Measurements from ENCODE around the gene RANBP3L.
A peak's percentile ranks its signal among the peaks of the same experiment; 100 is the strongest.

RANBP3L gene

GRCh38 chr5:36232533-36232932, 69.2 kb downstream of the RANBP3L start:
- WGBS (ENCODE audit: extremely low coverage, insufficient coverage, low lambda C conversion rate), result 100% methylated on average over 1 of the region's 3 CpGs
- H3K4me2 ChIP-seq (ENCODE audit: low read length), result no peak overlapping the region
- no peak overlapping the region for H3K4me3 ChIP-seq (ENCODE audit: low read length)
- H3K18ac ChIP-seq (ENCODE audit: low read length), result no peak overlapping the region
- no peaks in the 10 kb centered on the region for H3K79me1 ChIP-seq (ENCODE audit: low read length)
- H3K23ac ChIP-seq (ENCODE audit: low read length), result no peak overlapping the region
- H3K4me1 ChIP-seq (ENCODE audit: control insufficient read depth, low read depth, low read length), result no peaks in the 10 kb centered on the region
- no peak overlapping the region for H4K8ac ChIP-seq (ENCODE audit: low read depth, low read length)
- no peak overlapping the region for H2BK5ac ChIP-seq (ENCODE audit: low read length)
- no peak overlapping the region for H3K9ac ChIP-seq (ENCODE audit: low read length)
- H4K5ac ChIP-seq (ENCODE audit: low read length), result no peak overlapping the region
- H3K4ac ChIP-seq (ENCODE audit: low read depth, low read length), result no peak overlapping the region
- no peak overlapping the region for H2BK120ac ChIP-seq (ENCODE audit: low read depth, low read length)
- H3K27ac ChIP-seq (ENCODE audit: low read depth, low read length), result no peak overlapping the region
- peak; percentile 25 for DNase-seq
- no peak overlapping the region for H3K56ac ChIP-seq (ENCODE audit: low read length)
- H3K36me3 ChIP-seq (ENCODE audit: control insufficient read depth, insufficient read depth, low read length), result no peaks in the 10 kb centered on the region
- H3K79me2 ChIP-seq (ENCODE audit: control insufficient read depth, insufficient read depth, low read length), result no peaks in the 10 kb centered on the region
- H3K27me3 ChIP-seq (ENCODE audit: insufficient read depth, low read length, poor library complexity), result no peaks in the 10 kb centered on the region
- H2AK5ac ChIP-seq (ENCODE audit: low read length), result no peak overlapping the region
- no peak overlapping the region for H2BK15ac ChIP-seq (replicated peaks; ENCODE audit: low read depth)

DNA sequence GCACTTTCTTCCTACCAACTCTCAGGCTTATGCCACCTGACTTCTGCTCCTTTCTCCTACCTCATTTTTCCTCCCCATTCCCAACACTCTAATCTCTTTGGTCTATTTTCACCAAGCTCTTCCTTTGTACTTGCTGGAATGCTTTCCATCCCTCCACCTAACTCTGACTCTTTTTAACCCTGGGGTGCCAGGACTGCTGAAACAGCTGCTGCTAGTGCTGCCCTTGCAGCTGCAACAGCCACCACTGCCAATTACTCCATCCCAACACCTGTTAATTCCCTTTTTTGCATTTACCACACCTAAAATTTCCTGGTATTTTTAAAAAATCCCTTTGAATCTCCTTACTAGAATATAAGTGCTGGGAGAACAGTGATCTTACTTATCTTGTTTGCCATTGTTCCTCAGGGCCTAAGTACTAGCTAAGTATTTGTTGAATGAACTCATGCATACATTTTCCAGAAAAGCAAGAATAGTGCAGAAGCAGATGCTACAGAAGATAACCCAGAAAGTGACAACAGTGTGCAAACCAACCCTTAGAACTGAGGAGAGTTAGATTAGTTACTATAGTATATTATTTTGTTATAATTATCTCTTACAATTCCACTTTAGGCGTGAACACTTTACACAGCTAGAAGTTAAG, 71.4 kb downstream of the RANBP3L start:
- Histone ChIP-seq H3K79me2 (ENCODE audit: control insufficient read depth, insufficient read depth, low read length) (no peaks in the 10 kb centered on the region), H2BK5ac (ENCODE audit: low read length) (no peak overlapping the region), H3K4me2 (ENCODE audit: low read length) (no peak overlapping the region), H3K36me3 (ENCODE audit: control insufficient read depth, insufficient read depth, low read length) (no peaks in the 10 kb centered on the region), H4K8ac (ENCODE audit: low read depth, low read length) (no peak overlapping the region), H2BK15ac (replicated peaks; ENCODE audit: low read depth) (no peak overlapping the region), H2BK120ac (ENCODE audit: low read depth, low read length) (no peak overlapping the region), H3K27ac (ENCODE audit: low read depth, low read length) (no peak overlapping the region), H3K4me3 (ENCODE audit: low read length) (no peak overlapping the region), H3K23ac (ENCODE audit: low read length) (no peak overlapping the region), H3K18ac (ENCODE audit: low read length) (no peak overlapping the region), H3K79me1 (ENCODE audit: low read length) (no peaks in the 10 kb centered on the region), H2AK5ac (ENCODE audit: low read length) (no peak overlapping the region), H3K4me1 (ENCODE audit: control insufficient read depth, low read depth, low read length) (no peaks in the 10 kb centered on the region), H4K5ac (ENCODE audit: low read length) (no peak overlapping the region), H3K9ac (ENCODE audit: low read length) (no peak overlapping the region), H3K56ac (ENCODE audit: low read length) (no peak overlapping the region), H3K4ac (ENCODE audit: low read depth, low read length) (no peak overlapping the region), H3K27me3 (ENCODE audit: insufficient read depth, low read length, poor library complexity) (no peaks in the 10 kb centered on the region)
- no CpG with 5 or more reads among the region's 1 CpG for WGBS (ENCODE audit: extremely low coverage, insufficient coverage, low lambda C conversion rate)
- no peak for DNase-seq

DNA sequence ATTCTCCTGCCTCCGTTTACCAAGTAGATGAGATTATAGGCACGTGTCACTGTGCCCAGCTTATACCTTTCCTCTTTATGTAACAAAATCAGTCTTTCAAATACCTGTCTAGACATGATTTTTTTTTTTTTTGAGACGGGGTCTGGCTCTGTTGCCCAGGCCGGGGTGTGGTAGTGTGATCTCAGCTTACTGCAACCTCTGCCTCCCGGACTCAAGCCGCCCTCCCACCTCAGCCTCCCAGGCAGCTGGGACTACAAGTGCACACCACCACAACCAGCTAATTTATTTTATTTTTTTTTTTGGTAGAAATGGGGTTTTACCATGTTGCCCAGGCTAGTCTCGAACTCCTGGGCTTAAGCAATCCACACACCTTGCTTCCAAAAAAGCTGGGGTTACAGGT, 73.2 kb downstream of the RANBP3L start:
- no peak overlapping the region for H3K4me3 ChIP-seq (ENCODE audit: low read length)
- H3K56ac ChIP-seq (ENCODE audit: low read length), result no peak overlapping the region
- H3K79me2 ChIP-seq (ENCODE audit: control insufficient read depth, insufficient read depth, low read length), result no peaks in the 10 kb centered on the region
- no peak overlapping the region for H3K4me2 ChIP-seq (ENCODE audit: low read length)
- no peak overlapping the region for H2BK120ac ChIP-seq (ENCODE audit: low read depth, low read length)
- H4K5ac ChIP-seq (ENCODE audit: low read length), result no peak overlapping the region
- H2AK5ac ChIP-seq (ENCODE audit: low read length), result no peak overlapping the region
- H3K27me3 ChIP-seq (ENCODE audit: insufficient read depth, low read length, poor library complexity), result no peaks in the 10 kb centered on the region
- no peak overlapping the region for H3K27ac ChIP-seq (ENCODE audit: low read depth, low read length)
- H3K36me3 ChIP-seq (ENCODE audit: control insufficient read depth, insufficient read depth, low read length), result no peaks in the 10 kb centered on the region
- no peak overlapping the region for H3K23ac ChIP-seq (ENCODE audit: low read length)
- no CpG with 5 or more reads among the region's 7 CpGs for WGBS (ENCODE audit: extremely low coverage, insufficient coverage, low lambda C conversion rate)
- H3K9ac ChIP-seq (ENCODE audit: low read length), result no peak overlapping the region
- no peaks in the 10 kb centered on the region for H3K79me1 ChIP-seq (ENCODE audit: low read length)
- no peak overlapping the region for H2BK15ac ChIP-seq (replicated peaks; ENCODE audit: low read depth)
- no peak overlapping the region for H3K18ac ChIP-seq (ENCODE audit: low read length)
- no peak for DNase-seq
- no peak overlapping the region for H3K4ac ChIP-seq (ENCODE audit: low read depth, low read length)
- H3K4me1 ChIP-seq (ENCODE audit: control insufficient read depth, low read depth, low read length), result no peaks in the 10 kb centered on the region
- no peak overlapping the region for H2BK5ac ChIP-seq (ENCODE audit: low read length)
- H4K8ac ChIP-seq (ENCODE audit: low read depth, low read length), result no peak overlapping the region

DNA sequence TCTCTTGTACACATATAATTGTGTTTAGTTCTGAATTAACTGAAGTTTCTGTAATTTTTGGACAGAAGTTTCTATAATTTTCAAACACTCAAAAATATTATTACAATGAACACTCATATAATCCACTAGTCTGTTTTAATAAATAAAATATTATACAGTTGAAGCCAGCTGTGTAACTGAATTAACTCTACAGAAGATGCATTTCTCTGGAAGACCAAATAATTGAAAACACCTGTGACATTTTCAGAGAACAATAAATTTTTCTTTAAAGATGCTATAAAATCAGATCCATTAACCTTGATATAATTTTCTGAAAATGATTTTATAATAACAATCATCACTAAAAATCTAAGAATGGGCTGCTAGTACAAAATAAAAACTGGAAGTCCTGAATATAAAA, 74.7 kb downstream of the RANBP3L start:
- H3K27ac ChIP-seq (ENCODE audit: low read depth, low read length), result no peak overlapping the region

GRCh38 chr5:36222620-36223019, 79.1 kb downstream of the RANBP3L start:
- H3K4ac ChIP-seq (ENCODE audit: low read depth, low read length), result no peak overlapping the region
- H3K27me3 ChIP-seq (ENCODE audit: insufficient read depth, low read length, poor library complexity), result no peaks in the 10 kb centered on the region
- no peak overlapping the region for H2BK15ac ChIP-seq (replicated peaks; ENCODE audit: low read depth)
- no peaks in the 10 kb centered on the region for H3K79me1 ChIP-seq (ENCODE audit: low read length)
- H4K8ac ChIP-seq (ENCODE audit: low read depth, low read length), result no peak overlapping the region
- no peak overlapping the region for H3K56ac ChIP-seq (ENCODE audit: low read length)
- no peaks in the 10 kb centered on the region for H3K79me2 ChIP-seq (ENCODE audit: control insufficient read depth, insufficient read depth, low read length)
- no peaks in the 10 kb centered on the region for H3K4me1 ChIP-seq (ENCODE audit: control insufficient read depth, low read depth, low read length)
- no peak overlapping the region for H3K4me2 ChIP-seq (ENCODE audit: low read length)
- WGBS (ENCODE audit: extremely low coverage, insufficient coverage, low lambda C conversion rate), result no CpG with 5 or more reads among the region's 1 CpG
- no peak overlapping the region for H2AK5ac ChIP-seq (ENCODE audit: low read length)
- no peak for DNase-seq
- no peak overlapping the region for H3K9ac ChIP-seq (ENCODE audit: low read length)
- no peak overlapping the region for H3K18ac ChIP-seq (ENCODE audit: low read length)
- no peak overlapping the region for H4K5ac ChIP-seq (ENCODE audit: low read length)
- no peaks in the 10 kb centered on the region for H3K36me3 ChIP-seq (ENCODE audit: control insufficient read depth, insufficient read depth, low read length)
- H3K27ac ChIP-seq (ENCODE audit: low read depth, low read length), result no peak overlapping the region
- no peak overlapping the region for H2BK120ac ChIP-seq (ENCODE audit: low read depth, low read length)
- H2BK5ac ChIP-seq (ENCODE audit: low read length), result no peak overlapping the region
- H3K23ac ChIP-seq (ENCODE audit: low read length), result no peak overlapping the region
- no peak overlapping the region for H3K4me3 ChIP-seq (ENCODE audit: low read length)

More for the DNA sequence above, 74.7 kb downstream of the RANBP3L start:
- Histone ChIP-seq H3K4ac (ENCODE audit: low read depth, low read length) (no peak overlapping the region), H3K18ac (ENCODE audit: low read length) (no peak overlapping the region), H4K5ac (ENCODE audit: low read length) (no peak overlapping the region), H3K79me2 (ENCODE audit: control insufficient read depth, insufficient read depth, low read length) (no peaks in the 10 kb centered on the region), H3K4me3 (ENCODE audit: low read length) (no peak overlapping the region), H3K27me3 (ENCODE audit: insufficient read depth, low read length, poor library complexity) (no peaks in the 10 kb centered on the region), H3K4me2 (ENCODE audit: low read length) (no peak overlapping the region), H3K36me3 (ENCODE audit: control insufficient read depth, insufficient read depth, low read length) (no peaks in the 10 kb centered on the region), H3K4me1 (ENCODE audit: control insufficient read depth, low read depth, low read length) (no peaks in the 10 kb centered on the region), H2BK15ac (replicated peaks; ENCODE audit: low read depth) (no peak overlapping the region), H2BK120ac (ENCODE audit: low read depth, low read length) (no peak overlapping the region), H3K23ac (ENCODE audit: low read length) (no peak overlapping the region), H2AK5ac (ENCODE audit: low read length) (no peak overlapping the region), H2BK5ac (ENCODE audit: low read length) (no peak overlapping the region), H4K8ac (ENCODE audit: low read depth, low read length) (no peak overlapping the region), H3K56ac (ENCODE audit: low read length) (no peak overlapping the region), H3K9ac (ENCODE audit: low read length) (no peak overlapping the region), H3K79me1 (ENCODE audit: low read length) (no peaks in the 10 kb centered on the region)
- DNase-seq, result no peak

DNA sequence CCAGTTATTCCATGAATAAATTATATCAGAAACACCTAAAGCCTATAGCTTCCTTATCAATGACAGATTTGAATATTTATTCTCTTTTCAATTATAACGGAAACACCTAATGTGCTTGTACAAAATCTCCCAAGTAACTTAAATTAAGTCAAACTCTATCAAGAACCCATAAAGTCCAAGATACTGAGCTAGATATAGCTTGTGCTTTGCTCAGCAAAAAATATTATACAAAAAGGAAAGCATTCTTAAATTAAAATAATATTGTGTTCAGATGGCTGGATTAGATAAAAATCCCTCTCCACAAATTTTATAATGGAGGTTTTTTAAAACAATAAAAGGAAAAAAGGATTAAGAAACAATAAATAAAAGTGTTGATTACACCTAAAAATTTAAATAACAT, 83.7 kb downstream of the RANBP3L start:
- Histone ChIP-seq H2BK120ac (ENCODE audit: low read depth, low read length) (no peak overlapping the region), H3K79me1 (ENCODE audit: low read length) (no peaks in the 10 kb centered on the region), H3K27ac (ENCODE audit: low read depth, low read length) (no peak overlapping the region), H4K5ac (ENCODE audit: low read length) (no peak overlapping the region), H2BK5ac (ENCODE audit: low read length) (no peak overlapping the region), H3K4me3 (ENCODE audit: low read length) (no peak overlapping the region), H3K9ac (ENCODE audit: low read length) (no peak overlapping the region), H3K27me3 (ENCODE audit: insufficient read depth, low read length, poor library complexity) (no peaks in the 10 kb centered on the region), H3K36me3 (ENCODE audit: control insufficient read depth, insufficient read depth, low read length) (no peaks in the 10 kb centered on the region), H2BK15ac (replicated peaks; ENCODE audit: low read depth) (no peak overlapping the region), H3K56ac (ENCODE audit: low read length) (no peak overlapping the region), H3K4ac (ENCODE audit: low read depth, low read length) (no peak overlapping the region), H3K4me2 (ENCODE audit: low read length) (no peak overlapping the region), H3K79me2 (ENCODE audit: control insufficient read depth, insufficient read depth, low read length) (no peaks in the 10 kb centered on the region), H3K18ac (ENCODE audit: low read length) (no peak overlapping the region), H2AK5ac (ENCODE audit: low read length) (no peak overlapping the region), H3K23ac (ENCODE audit: low read length) (no peak overlapping the region), H4K8ac (ENCODE audit: low read depth, low read length) (no peak overlapping the region), H3K4me1 (ENCODE audit: control insufficient read depth, low read depth, low read length) (no peaks in the 10 kb centered on the region)
- no peak for DNase-seq
- no CpG with 5 or more reads among the region's 1 CpG for WGBS (ENCODE audit: extremely low coverage, insufficient coverage, low lambda C conversion rate)
